ENCODE results near the gene LRFN4. TPM values are rescaled to one million over a fixed set of nuclear protein-coding genes. Genes with fewer than 3 reads are reported as not detected.

The LRFN4 gene
- polyA plus RNA-seq, 3 donors, result 1.0 to 7.7 (median 1.7) TPM

DNA sequence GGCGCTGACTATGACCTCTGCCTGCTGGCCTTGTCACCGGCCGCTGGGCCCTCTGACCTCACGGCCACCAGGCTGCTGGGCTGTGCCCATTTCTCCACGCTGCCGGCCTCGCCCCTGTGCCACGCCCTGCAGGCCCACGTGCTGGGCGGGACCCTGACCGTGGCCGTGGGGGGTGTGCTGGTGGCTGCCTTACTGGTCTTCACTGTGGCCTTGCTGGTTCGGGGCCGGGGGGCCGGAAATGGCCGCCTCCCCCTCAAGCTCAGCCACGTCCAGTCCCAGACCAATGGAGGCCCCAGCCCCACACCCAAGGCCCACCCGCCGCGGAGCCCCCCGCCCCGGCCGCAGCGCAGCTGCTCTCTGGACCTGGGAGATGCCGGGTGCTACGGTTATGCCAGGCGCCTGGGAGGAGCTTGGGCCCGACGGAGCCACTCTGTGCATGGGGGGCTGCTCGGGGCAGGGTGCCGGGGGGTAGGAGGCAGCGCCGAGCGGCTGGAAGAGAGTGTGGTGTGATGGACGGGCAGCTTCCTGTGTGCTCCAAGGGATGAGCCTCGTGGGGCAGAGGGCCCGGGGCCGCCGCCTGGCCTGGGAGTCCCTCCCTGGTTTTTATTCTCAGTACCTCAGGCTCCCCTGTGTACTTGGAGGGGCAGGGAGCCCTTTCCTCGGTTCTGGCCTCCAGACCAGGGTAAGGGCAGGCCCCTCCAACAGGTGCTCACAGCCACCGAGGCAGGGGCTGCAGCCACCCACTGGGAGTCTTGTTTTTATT, 3.0 kb downstream of the LRFN4 start:
- no peak for DNase-seq
- H3K36me3 Mint-ChIP-seq, result no peaks in the 10 kb centered on the region
- no peaks in the 10 kb centered on the region for H3K9me3 Mint-ChIP-seq
- Histone ChIP-seq H3K9me3 (replicated peaks in 1 of 2; ENCODE audit: control insufficient read depth in 1 of 2, insufficient read depth in 1 of 2, low read length in 2 of 2) (no peaks in the 10 kb centered on the region), H3K27me3 (ENCODE audit: control insufficient read depth in 2 of 2, insufficient read depth in 2 of 2, low read length in 2 of 2) (no peaks in the 10 kb centered on the region), H4K20me1 (ENCODE audit: insufficient read depth, low read length) (no peaks in the 10 kb centered on the region), H3K4me2 (replicated peaks; ENCODE audit: extremely low read depth, low read length, poor library complexity, severe bottlenecking) (no peak overlapping the region), H3K36me3 (replicated peaks in 1 of 2; ENCODE audit: control insufficient read depth in 1 of 2, insufficient read depth in 2 of 2, low read length in 2 of 2) (no peaks in the 10 kb centered on the region), H3K27ac (ENCODE audit: low read depth in 1 of 2, low read length in 2 of 2) (no peak overlapping the region), H3K4me3 (replicated peaks in 1 of 3; ENCODE audit: low read depth in 2 of 3, low read length in 3 of 3) (no peak overlapping the region), H3K79me2 (ENCODE audit: insufficient read depth, low read length) (peaks cover 3% of the 10 kb centered on the region), H2AFZ (ENCODE audit: insufficient read depth, low read depth, low read length, poor library complexity, severe bottlenecking) (no peak overlapping the region), H3K4me1 (ENCODE audit: control insufficient read depth in 1 of 2, insufficient read depth in 2 of 2, low read length in 2 of 2) (peaks cover 13 to 17% of the 10 kb centered on the region in 2 donors), H3K9ac (ENCODE audit: insufficient read depth, low read length, poor library complexity, severe bottlenecking) (no peak overlapping the region)
- 89% methylated on average over 24 of the region's 41 CpGs for WGBS (ENCODE audit: insufficient coverage)
- no peak overlapping the region for H3K27ac Mint-ChIP-seq
- H3K4me1 Mint-ChIP-seq, result peaks cover 12% of the 10 kb centered on the region
- intact Hi-C loops (cut with micrococcal nuclease), result no loop called here
- no peak overlapping the region for H3K4me3 Mint-ChIP-seq
- no peaks in the 10 kb centered on the region for H3K27me3 Mint-ChIP-seq (ENCODE audit: low read depth in 3 of 3)
- no peak for TF ChIP-seq CTCF (IDR thresholded peaks at IDR 0.05)

GRCh38 chr11:66860449-66860831, 3.6 kb downstream of the LRFN4 start:
- no peak overlapping the region for H2AFZ ChIP-seq (ENCODE audit: insufficient read depth, low read depth, low read length, poor library complexity, severe bottlenecking)
- no peak for TF ChIP-seq CTCF (IDR thresholded peaks at IDR 0.05)
- no peaks in the 10 kb centered on the region for H3K36me3 Mint-ChIP-seq
- no peak overlapping the region for H3K27ac ChIP-seq (ENCODE audit: low read depth in 1 of 2, low read length in 2 of 2)
- intact Hi-C loops (cut with micrococcal nuclease), result no loop called here
- 90% methylated on average over 18 of the region's 18 CpGs for WGBS (ENCODE audit: insufficient coverage)
- no peaks in the 10 kb centered on the region for H4K20me1 ChIP-seq (ENCODE audit: insufficient read depth, low read length)
- H3K9me3 ChIP-seq (replicated peaks in 1 of 2; ENCODE audit: control insufficient read depth in 1 of 2, insufficient read depth in 1 of 2, low read length in 2 of 2), result no peaks in the 10 kb centered on the region
- no peak overlapping the region for H3K4me3 ChIP-seq (replicated peaks in 1 of 3; ENCODE audit: low read depth in 2 of 3, low read length in 3 of 3)
- H3K4me2 ChIP-seq (replicated peaks; ENCODE audit: extremely low read depth, low read length, poor library complexity, severe bottlenecking), result no peak overlapping the region
- no peaks in the 10 kb centered on the region for H3K9me3 Mint-ChIP-seq
- H3K27me3 ChIP-seq (ENCODE audit: control insufficient read depth in 2 of 2, insufficient read depth in 2 of 2, low read length in 2 of 2), result no peaks in the 10 kb centered on the region
- H3K4me1 Mint-ChIP-seq, result peaks cover 8% of the 10 kb centered on the region
- H3K9ac ChIP-seq (ENCODE audit: insufficient read depth, low read length, poor library complexity, severe bottlenecking), result no peak overlapping the region
- no peaks in the 10 kb centered on the region for H3K27me3 Mint-ChIP-seq (ENCODE audit: low read depth in 3 of 3)
- no peak for DNase-seq
- H3K27ac Mint-ChIP-seq, result no peak overlapping the region
- no peak overlapping the region for H3K4me3 Mint-ChIP-seq
- no peaks in the 10 kb centered on the region for H3K36me3 ChIP-seq (replicated peaks in 1 of 2; ENCODE audit: control insufficient read depth in 1 of 2, insufficient read depth in 2 of 2, low read length in 2 of 2)
- peaks cover 11 to 14% of the 10 kb centered on the region in 2 donors for H3K4me1 ChIP-seq (ENCODE audit: control insufficient read depth in 1 of 2, insufficient read depth in 2 of 2, low read length in 2 of 2)
- peaks cover 3% of the 10 kb centered on the region for H3K79me2 ChIP-seq (ENCODE audit: insufficient read depth, low read length)
